GM19099 (cell line): ENCODE data around the gene PARD3.

Source experiments
- POLR2A ChIP-seq: IDR thresholded peaks from 3 replicates; pipeline ENCODE4 v1.6.1; 2011; ENCODE audit warnings: low read depth; ENCODE audit not compliant: insufficient read length; ENCODE audit errors: extremely low read depth

The PARD3 gene

GRCh38 chr10:34653530-34653929 is 161.6 kb downstream of the PARD3 start:
- no peak for TF ChIP-seq POLR2A

GRCh38 chr10:34651416-34652195 is 163.5 kb downstream of the PARD3 start:
- no peak for TF ChIP-seq POLR2A

- no peak for TF ChIP-seq POLR2A
Measured at GRCh38 chr10:34650156-34650555, 164.9 kb downstream of the PARD3 start.

GRCh38 chr10:34649385-34649784 is 165.7 kb downstream of the PARD3 start:
- no peak for TF ChIP-seq POLR2A

DNA sequence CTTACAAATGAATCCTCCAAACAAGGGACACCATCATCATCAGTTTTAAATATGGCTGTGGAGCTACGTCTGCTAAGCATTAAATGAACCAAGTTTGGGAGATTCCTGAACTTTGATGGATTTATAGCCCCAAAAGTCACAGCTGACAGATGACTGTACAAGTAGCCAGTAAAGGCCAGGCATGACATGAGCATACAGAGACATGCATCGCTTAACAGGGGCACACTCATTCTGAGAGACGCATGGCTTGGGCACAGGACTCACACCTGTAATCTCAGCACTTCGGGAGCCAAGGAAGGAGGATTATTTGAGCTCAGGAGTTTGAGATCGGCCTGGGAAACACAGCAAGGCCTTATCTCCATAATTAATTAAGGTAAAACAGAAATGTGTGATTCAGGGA is 166.2 kb downstream of the PARD3 start:
- TF ChIP-seq POLR2A = no peak

GRCh38 chr10:34647875-34648865 is 166.9 kb downstream of the PARD3 start:
- TF ChIP-seq POLR2A = no peak

GRCh38 chr10:34647160-34647559 is 167.9 kb downstream of the PARD3 start:
- no peak for TF ChIP-seq POLR2A

GRCh38 chr10:34646331-34646730 is 168.8 kb downstream of the PARD3 start:
- TF ChIP-seq POLR2A = no peak

DNA sequence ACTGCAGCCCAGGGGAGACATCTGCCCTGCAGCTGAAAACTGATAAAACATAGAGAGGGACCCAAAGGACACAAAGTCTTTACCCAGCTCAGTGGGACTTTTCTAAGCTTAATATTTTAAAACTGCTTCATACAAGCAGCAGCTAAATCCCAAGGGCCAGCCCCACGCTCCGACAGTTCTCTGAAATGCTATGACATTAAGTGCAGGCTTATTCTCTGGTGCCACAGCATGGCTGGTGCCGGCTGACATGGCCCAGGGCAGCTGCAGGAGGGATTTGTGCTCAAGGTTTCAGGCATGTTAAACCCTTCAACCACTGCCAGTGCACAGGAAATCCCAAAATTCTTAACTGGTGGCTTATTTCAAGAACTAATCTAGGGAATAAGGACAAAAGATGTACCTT is 170.9 kb downstream of the PARD3 start:
- TF ChIP-seq POLR2A = no peak

GRCh38 chr10:34643620-34644019 is 171.5 kb downstream of the PARD3 start:
- TF ChIP-seq POLR2A = no peak

- TF ChIP-seq POLR2A = no peak
Measured at GRCh38 chr10:34641913-34642558, 173.1 kb downstream of the PARD3 start.

- TF ChIP-seq POLR2A = no peak
Measured at GRCh38 chr10:34641147-34641912, 173.8 kb downstream of the PARD3 start.

DNA sequence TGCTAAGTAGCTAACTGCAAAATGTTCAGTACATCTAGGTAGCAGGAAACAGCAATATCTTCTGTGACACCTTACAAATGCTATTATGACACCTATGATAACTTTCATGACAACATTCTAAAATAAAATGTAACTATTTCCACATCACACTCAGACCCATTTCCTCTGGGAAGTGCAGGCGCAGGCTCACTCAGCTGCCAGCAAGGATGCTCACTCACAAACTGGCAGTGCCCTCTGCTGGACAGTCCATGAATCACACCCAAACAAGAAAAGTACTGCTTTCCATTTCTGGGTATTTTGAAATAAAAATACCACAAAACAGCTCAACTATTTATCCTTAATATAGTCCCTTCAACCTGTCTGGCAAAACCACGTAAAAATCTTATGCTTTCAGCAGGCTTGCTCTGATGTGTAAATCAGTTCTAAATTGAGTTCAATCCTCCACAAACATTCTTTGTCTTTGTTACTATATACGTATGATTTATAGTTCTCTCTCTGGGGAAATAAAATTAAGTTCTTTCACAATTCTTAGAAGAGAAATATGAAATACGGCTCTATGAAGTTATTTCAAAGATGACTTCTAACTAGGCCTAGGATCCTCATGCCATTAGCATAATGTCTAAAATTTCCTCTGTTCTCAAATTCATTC is 176.6 kb downstream of the PARD3 start:
- TF ChIP-seq POLR2A = no peak

- no peak for TF ChIP-seq POLR2A
Measured at GRCh38 chr10:34637418-34637911, 177.6 kb downstream of the PARD3 start.

GRCh38 chr10:34635111-34635510 is 180.0 kb downstream of the PARD3 start:
- TF ChIP-seq POLR2A = no peak

DNA sequence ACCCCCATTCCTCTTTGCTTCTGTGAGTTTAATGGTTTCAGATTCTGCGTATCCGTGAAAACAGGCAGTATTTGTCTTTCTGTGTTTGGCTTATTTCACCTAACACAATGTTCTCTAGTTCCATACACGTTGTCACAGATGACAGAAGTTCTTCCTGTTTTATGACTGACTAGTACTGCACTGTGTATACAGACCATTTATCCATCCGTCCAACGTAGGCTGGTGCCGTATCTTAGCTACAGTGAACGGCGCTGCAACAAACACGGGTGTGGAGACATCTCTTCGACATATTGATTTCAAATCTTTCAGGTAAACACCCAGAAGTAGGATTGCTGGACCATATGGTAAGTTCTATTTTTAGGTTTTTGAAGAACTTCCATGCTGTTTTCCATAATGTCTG is 181.7 kb downstream of the PARD3 start:
- TF ChIP-seq POLR2A = no peak
